ENCODE measurements around the gene SLC5A11.

SLC5A11 gene

DNA sequence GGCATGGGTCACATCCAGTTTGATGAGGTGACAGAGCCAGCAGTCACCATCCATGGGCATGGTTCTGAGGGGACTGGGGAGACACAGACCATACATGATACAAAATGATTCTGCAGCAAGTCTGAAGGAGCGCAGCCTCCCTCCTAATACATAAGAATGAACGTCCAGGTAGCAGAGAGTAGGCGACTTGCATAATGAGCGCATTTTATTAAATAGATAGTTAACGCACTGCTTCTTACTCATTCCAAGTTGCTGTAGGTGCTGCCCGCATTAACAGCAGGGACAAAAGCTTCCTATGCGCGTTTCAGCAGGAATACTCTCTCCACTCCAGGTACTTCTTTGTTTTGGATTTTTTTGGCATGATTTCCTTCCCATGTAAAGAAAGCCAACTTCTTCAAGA lies 73.8 kb downstream of the SLC5A11 start:
- TF ChIP-seq, protein P1, sequence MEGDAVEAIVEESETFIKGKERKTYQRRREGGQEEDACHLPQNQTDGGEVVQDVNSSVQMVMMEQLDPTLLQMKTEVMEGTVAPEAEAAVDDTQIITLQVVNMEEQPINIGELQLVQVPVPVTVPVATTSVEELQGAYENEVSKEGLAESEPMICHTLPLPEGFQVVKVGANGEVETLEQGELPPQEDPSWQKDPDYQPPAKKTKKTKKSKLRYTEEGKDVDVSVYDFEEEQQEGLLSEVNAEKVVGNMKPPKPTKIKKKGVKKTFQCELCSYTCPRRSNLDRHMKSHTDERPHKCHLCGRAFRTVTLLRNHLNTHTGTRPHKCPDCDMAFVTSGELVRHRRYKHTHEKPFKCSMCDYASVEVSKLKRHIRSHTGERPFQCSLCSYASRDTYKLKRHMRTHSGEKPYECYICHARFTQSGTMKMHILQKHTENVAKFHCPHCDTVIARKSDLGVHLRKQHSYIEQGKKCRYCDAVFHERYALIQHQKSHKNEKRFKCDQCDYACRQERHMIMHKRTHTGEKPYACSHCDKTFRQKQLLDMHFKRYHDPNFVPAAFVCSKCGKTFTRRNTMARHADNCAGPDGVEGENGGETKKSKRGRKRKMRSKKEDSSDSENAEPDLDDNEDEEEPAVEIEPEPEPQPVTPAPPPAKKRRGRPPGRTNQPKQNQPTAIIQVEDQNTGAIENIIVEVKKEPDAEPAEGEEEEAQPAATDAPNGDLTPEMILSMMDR (IDR thresholded peaks at IDR 0.05), result no peak

DNA sequence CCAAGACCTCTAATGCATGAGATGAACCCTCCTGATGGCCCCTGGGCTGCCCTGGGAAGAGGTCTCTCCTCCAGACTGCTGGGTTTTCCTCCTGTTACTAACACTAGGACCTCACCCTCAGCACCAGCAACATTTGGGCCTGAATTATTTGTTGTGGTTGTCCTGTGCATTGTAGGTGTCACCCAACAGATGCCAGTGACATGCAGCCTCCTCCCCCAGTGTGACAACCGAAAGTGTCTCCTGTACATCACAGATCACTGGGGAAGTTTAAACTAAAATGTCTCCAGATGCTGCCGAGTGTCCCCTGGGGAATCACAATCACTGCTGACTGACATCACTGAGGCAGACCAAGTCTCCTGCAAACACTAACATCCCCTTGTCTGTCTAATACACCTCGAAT lies 74.8 kb downstream of the SLC5A11 start:
- TF ChIP-seq, protein P1 (IDR thresholded peaks at IDR 0.05), result no peak

DNA sequence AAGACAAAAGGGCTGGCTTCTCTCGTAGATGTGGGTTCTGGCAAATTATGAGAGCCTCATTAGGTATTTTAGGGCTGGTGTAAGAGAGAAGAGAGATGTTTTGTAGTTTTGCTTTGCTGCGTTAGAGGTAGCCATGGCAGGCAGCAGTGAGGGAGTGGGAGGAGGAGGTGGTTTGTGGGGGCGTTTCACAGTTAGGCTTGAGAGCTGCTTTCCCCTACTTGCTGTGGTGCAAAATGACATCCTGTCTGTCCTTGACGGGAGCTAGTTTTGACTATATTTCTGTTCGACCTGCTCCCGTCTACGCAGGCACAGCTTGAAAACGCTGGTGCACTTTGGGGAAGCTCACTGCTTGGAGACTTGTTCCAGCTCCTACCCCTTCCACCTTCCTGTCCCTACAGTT lies 75.5 kb downstream of the SLC5A11 start:
- TF ChIP-seq, protein P1 (IDR thresholded peaks at IDR 0.05), result no peak

DNA sequence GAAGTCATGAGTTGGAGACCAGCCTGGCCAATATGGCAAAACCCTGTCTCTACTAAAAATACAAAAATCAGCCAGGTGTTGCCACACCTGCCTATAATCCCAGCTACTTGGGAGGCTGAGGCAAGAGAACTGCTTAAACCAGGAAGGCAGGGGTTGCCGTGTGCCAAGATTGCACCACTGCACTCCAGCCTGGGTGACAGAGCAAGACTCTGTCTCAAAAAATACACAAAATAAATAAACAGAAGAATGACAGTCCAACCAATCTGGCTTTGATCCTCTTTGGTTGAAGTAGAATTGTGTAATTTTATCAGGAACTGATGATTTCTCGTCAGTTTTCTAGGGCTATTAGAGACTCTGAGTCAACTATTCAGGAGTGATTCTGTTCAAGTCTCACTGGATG lies 79.4 kb downstream of the SLC5A11 start:
- TF ChIP-seq, protein P1 (IDR thresholded peaks at IDR 0.05), result no peak

DNA sequence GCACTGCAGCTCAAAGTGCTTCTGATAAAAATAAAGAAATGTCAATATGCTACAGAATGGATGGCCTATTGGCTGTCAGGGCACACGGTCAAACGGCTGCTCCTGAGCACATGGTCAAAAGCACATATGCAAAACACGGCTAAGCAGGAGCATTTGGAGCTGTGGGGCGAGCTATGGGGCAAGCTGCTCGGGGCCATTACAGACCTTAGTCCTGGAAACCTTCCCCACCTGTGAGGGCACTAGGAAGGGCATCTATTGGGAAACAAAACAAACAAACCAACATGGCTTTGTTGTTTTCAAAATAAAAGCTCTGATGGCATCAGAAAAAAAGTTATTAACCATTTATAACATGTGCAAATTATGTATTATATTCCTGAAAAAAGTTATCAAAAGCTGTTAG lies 83.6 kb downstream of the SLC5A11 start:
- TF ChIP-seq, protein P1 (IDR thresholded peaks at IDR 0.05), result no peak

DNA sequence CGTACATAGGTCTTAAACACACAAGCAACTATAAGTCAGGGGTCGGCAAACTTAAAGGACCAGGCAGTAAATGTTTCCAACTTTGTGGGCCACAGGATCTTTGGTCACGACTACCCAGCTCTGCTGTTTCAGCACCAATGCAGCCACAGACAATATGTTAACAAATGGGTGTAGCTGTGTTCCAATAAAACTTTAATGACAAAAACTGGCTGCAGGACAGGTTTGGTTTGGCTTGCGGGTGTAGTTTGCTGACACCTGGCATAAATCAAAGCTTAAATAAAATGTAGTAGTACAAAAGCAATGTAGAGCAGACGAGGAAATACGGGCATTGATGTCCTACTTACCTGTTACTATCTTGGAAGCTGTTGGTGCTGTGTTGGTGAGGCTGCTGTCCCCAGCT lies 84.7 kb downstream of the SLC5A11 start:
- TF ChIP-seq, protein P1 (IDR thresholded peaks at IDR 0.05), result no peak

DNA sequence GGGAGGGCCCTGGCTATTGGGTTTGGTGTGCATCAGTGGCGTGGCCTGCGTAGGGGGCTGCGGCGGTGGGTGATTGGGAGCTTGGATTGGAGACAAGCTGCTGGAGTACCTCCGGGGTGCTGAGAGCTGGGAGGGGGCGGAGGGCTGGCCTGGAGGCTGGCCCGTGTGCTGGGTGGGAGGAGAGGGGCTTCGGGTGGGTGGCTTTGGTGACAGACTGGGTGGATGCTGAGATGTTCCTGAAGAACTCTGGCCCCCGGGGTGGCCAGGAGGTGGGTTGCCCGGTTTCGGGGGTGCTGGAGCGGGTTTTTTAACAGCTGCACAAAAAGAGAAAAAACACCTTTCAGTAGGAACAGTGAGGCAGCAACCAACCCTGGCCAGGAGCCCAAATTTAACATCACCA lies 85.3 kb downstream of the SLC5A11 start:
- TF ChIP-seq, protein P1 (IDR thresholded peaks at IDR 0.05), result no peak

DNA sequence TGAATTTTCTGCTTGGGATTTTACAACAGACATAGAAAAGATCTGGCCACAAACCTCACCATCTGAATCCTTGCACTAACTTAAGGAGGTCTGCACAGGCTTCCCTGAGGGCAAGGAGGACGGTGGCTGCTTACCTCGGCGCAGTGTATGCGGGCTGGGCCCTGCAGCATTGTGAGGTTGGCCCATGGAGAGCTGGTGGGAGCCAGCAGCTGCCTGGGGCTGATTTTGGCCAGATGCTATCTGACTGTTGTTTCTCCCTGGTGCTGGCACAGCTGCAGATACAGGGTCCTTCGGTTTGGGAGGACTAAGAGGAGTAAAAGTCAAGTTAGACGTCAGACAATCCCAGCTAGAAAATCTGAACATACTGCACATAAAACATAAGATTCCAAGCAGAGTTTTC lies 89.6 kb downstream of the SLC5A11 start:
- TF ChIP-seq, protein P1 (IDR thresholded peaks at IDR 0.05), result no peak

All from LNCAP (cell line).